GM12878 (cell line): ENCODE results near the gene MRPL49. TPM values are rescaled to one million over a fixed set of nuclear protein-coding genes. Genes with fewer than 3 reads are reported as not detected.

Experiments used
- ATAC-seq: fragments of 200-7000 bp; cut with Tn5 transposase; 3 replicates; pipeline ENCODE4 v1.9.1; 2020; ENCODE audit warnings: mild to moderate bottlenecking, moderate library complexity
- BruUV-seq: library from RNA; stranded (reverse); fragments of 400-500 nt; replicated peaks from 2 replicates; lab custom pipeline; 2021; lab: Mats Ljungman, UMichigan
- CTCF ChIA-PET: fragments of 300-600 bp; sonication (Branson Sonifier 250); formaldehyde crosslinking; extraction: SDS; loops from one replicate; lab custom pipeline; 2021; ENCODE audit warnings: inconsistent platforms; lab: Yijun Ruan, JAX
- POLR2A ChIA-PET: fragments of 350-600 bp; formaldehyde crosslinking; extraction: SDS; loops from one replicate; lab custom pipeline; 2021; ENCODE audit warnings: inconsistent platforms; lab: Charles Lee
- RAD21 ChIA-PET: fragments of 300-600 bp; sonication (Branson Sonifier 250); formaldehyde crosslinking; loops from one replicate; lab custom pipeline; 2023; ENCODE audit warnings: antibody characterized with exemption; ENCODE audit not compliant: unreplicated experiment; lab: Charles Lee
- SMC1A ChIA-PET: fragments of 300-600 bp; sonication (Branson Sonifier 250); formaldehyde crosslinking; loops from one replicate; lab custom pipeline; 2023; ENCODE audit not compliant: unreplicated experiment, uncharacterized antibody; lab: Charles Lee
- DNase-seq: peaks from one replicate; pipeline ENCODE4 v3.0.0-alpha.2; 2011; ENCODE audit warnings: low read depth, low spot score
- FAIRE-seq: peaks from 3 replicates; lab custom pipeline; 2011; peaks lifted over from hg19 to GRCh38; lab: Jason Lieb, UNC
- H2AFZ ChIP-seq: 2 replicates; pipeline ENCODE4 v1.6.0; 2011; ENCODE audit warnings: low read depth, low read length, control low read depth; ENCODE audit not compliant: control insufficient read depth
- H3K27ac ChIP-seq: 2 replicates; pipeline ENCODE4 v1.5.1; 2011; ENCODE audit warnings: control low read depth; ENCODE audit not compliant: control insufficient read depth, insufficient read depth
- H3K27me3 ChIP-seq, 2 experiments: replicated peaks in 1 of 2; 2 replicates each; pipeline versions ENCODE4 v1.6.0 to v1.6.1; 2011; ENCODE audit warnings: low read length in 1 of 2; ENCODE audit not compliant: control insufficient read depth in 2 of 2, insufficient read depth in 2 of 2
- H3K36me3 ChIP-seq, 2 experiments: 2 replicates each; pipeline ENCODE4 v1.5.1; 2011; ENCODE audit warnings: low read length in 1 of 2; ENCODE audit not compliant: control insufficient read depth in 2 of 2, insufficient read depth in 2 of 2
- H3K4me1 ChIP-seq: 2 replicates; pipeline ENCODE4 v1.6.1; 2011; ENCODE audit warnings: mild to moderate bottlenecking, low read length, moderate library complexity, mixed read lengths; ENCODE audit not compliant: control insufficient read depth, insufficient read depth
- H3K4me2 ChIP-seq: 2 replicates; pipeline ENCODE4 v1.6.0; 2011; ENCODE audit warnings: control low read depth; ENCODE audit not compliant: control insufficient read depth, insufficient read depth
- H3K4me3 ChIP-seq: fragments of 200-600 bp; sonication (generic); 2 replicates; pipeline ENCODE4 v1.5.1; 2016
- H3K79me2 ChIP-seq: 2 replicates; pipeline ENCODE4 v1.6.0; 2011; ENCODE audit warnings: low read length; ENCODE audit not compliant: control insufficient read depth, insufficient read depth
- H3K9ac ChIP-seq: 2 replicates; pipeline ENCODE4 v1.8.0; 2011; ENCODE audit warnings: low read length, control low read depth, mixed read lengths; ENCODE audit not compliant: control insufficient read depth, insufficient read depth
- H3K9me3 ChIP-seq: replicated peaks from 3 replicates; pipeline ENCODE4 v1.5.1; 2011; ENCODE audit warnings: mild to moderate bottlenecking, low read length; ENCODE audit not compliant: control insufficient read depth, insufficient read depth
- H4K20me1 ChIP-seq: 2 replicates; pipeline ENCODE4 v1.6.0; 2011; ENCODE audit not compliant: control insufficient read depth, insufficient read depth
- IRF4 ChIP-seq: IDR thresholded peaks from 2 replicates; pipeline ENCODE4 v1.6.1; 2011; ENCODE audit warnings: low read depth, low read length
- MEF2B ChIP-seq: fragments of 450-650 bp; IDR thresholded peaks from 2 replicates; pipeline ENCODE4 v1.6.1; 2018; ENCODE audit warnings: mild to moderate bottlenecking, moderate library complexity; ENCODE audit not compliant: partially characterized antibody, poor library complexity, severe bottlenecking
- NBN ChIP-seq: fragments of 450-650 bp; IDR thresholded peaks from 2 replicates; pipeline ENCODE4 v1.6.1; 2016
- NR2C2 ChIP-seq: IDR thresholded peaks from 2 replicates; pipeline ENCODE4 v1.6.1; 2011; ENCODE audit warnings: borderline replicate concordance, low read depth; ENCODE audit not compliant: control insufficient read depth, insufficient read length
- POLR2A ChIP-seq: IDR thresholded peaks from 2 replicates; pipeline ENCODE4 v1.6.1; 2011; ENCODE audit warnings: low read depth, mild to moderate bottlenecking, low read length
- POLR2AphosphoS2 ChIP-seq: IDR thresholded peaks from 2 replicates; pipeline ENCODE4 v1.6.1; 2011; ENCODE audit warnings: low read depth, mild to moderate bottlenecking, low read length, improper control_type of control experiment, moderate library complexity
- POLR2AphosphoS5 ChIP-seq: IDR thresholded peaks from 2 replicates; pipeline ENCODE4 v1.6.1; 2011; ENCODE audit warnings: mild to moderate bottlenecking, low read length, inconsistent platforms
- ZNF384 ChIP-seq: IDR thresholded peaks from 2 replicates; pipeline ENCODE4 v1.6.1; 2012; ENCODE audit warnings: low read depth, mild to moderate bottlenecking, low read length, improper control_type of control experiment, borderline replicate concordance
- WGBS: methylation state at CpG from one replicate; pipeline ENCODE4 v1.1.6; 2016; ENCODE audit warnings: low lambda C conversion rate; ENCODE audit not compliant: insufficient replicate concordance, insufficient coverage; ENCODE audit errors: missing lambda C conversion rate; 5-methylcytosine and 5-hydroxymethylcytosine counted together
- in situ Hi-C: fragments of 300-500 bp; cut with MboI; formaldehyde crosslinking; loops from 9 replicates; pipeline ENCODE4 v1.14.3; 2018; ENCODE audit warnings: mixed read lengths
- intact Hi-C: fragments of 100-400 bp; cut with micrococcal nuclease; formaldehyde crosslinking; loops from one replicate; pipeline ENCODE4 v1.14.2; 2022; ENCODE audit not compliant: unreplicated experiment
- polyA plus RNA-seq, 11 experiments: library from polyadenylated mRNA; depleted of rRNA in 4 of 11; unstranded in 6 of 11; stranded (reverse) in 5 of 11; fragments of >200 nt; fragmentation: Nextera tagmentation in 4 of 11; fragmentation: Illumina TruSeq in 1 of 11; extraction: Ambion mirVana in 4 of 11; extraction: Trizol in 1 of 11; gene quantifications; 1 replicate in 1 of 11; 2 replicates in 10 of 11; pipeline versions ENCODE4 v1.2.1 to v1.2.3, GENCODE V29; 2011 to 2016; ENCODE audit warnings: inconsistent platforms in 2 of 11, missing spikeins in 2 of 11, low read depth in 1 of 11
- total RNA-seq, 4 experiments: library from RNA; depleted of rRNA in 3 of 4; stranded (reverse); fragments of >200 nt in 3 of 4; fragmentation: Illumina TruSeq in 1 of 4; extraction: Trizol in 1 of 4; gene quantifications; 2 replicates each; pipeline versions ENCODE4 v1.2.1 to v1.2.3, GENCODE V29; 2013 to 2021
- TF ChIP-seq, protein P1 (sequence below), 3 experiments: IDR thresholded peaks in 2 of 3; conservative IDR thresholded peaks in 1 of 3; 2 replicates each; pipeline ENCODE4 v1.5.1; 2011; ENCODE audit warnings: low read depth in 3 of 3, low read length in 3 of 3, mild to moderate bottlenecking in 3 of 3, control low read depth in 2 of 3, moderate library complexity in 2 of 3, inconsistent platforms in 1 of 3, mixed read lengths in 1 of 3; ENCODE audit not compliant: control insufficient read depth in 2 of 3, insufficient read depth in 1 of 3; ENCODE audit errors: extremely low read depth in 1 of 3

The MRPL49 gene
- total and polyA plus RNA-seq, 10 of the 15 experiments (the other 5 are each of a cell fraction or from before 2014, with no cell fraction given): 42.0 to 116 (median 71.7) TPM

DNA sequence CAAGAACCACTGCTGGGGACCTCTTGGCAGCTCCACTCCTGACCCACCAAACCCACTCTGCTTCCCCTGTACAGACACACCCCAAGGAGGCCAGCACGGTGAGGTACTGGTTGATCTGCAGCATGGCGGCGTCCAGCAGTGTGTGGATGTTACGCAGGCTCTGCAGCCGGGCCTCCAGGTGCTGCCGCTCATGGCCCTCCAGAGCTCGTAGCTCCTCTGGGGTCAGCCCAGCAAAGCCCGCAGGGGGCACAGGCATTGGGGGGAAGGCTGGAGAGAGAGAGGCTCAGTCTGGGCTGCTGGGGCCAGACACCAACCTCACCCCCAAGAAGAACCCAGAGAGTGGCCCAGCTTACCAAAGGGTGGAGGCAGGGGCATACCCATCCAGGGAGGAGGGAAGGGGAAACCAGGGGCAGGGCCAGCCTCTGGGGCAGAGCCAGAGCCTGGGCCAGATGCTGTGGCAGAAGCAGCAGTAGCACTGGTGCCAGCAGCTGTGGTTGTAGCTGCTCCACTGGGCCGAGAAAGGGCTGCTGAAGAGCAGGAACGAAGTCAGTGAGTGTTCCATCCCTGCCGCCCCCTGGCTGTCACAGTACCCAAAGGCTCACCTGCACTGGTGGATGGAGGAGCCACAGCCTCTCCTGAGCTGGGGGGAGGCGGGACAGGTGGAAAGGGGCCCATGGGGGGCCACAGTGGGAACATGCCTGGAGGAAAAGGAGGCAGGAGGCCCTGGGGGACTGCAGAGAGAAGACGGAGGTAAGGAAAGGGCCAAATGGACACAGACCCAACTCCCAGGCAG, 7.7 kb downstream of the MRPL49 start:
- Histone ChIP-seq H3K79me2 (peaks cover 38% of the 10 kb centered on the region), H2AFZ (no peak overlapping the region), H3K9me3 (no peaks in the 10 kb centered on the region), H3K4me1 (peaks cover 18% of the 10 kb centered on the region), H4K20me1 (0 out of 2 replicates have a peak, but pooled peaks cover 4% of the 10 kb centered on the region), H3K27ac (no peak overlapping the region), H3K27me3 (no peaks in the 10 kb centered on the region), H3K4me2 (no peak overlapping the region), H3K9ac (no peak overlapping the region), H3K36me3 (peaks cover 29 to 42% of the 10 kb centered on the region in 2 experiments), H3K4me3 (no peak overlapping the region)
- SMC1A ChIA-PET: no interaction called here
- DNase-seq (no peak), FAIRE-seq (no peak), ATAC-seq (no peak)
- WGBS: 75% methylated on average over 13 of the region's 13 CpGs
- BruUV-seq: no TSS peak
- POLR2A ChIA-PET: interaction anchor here (1.2 to 1.4 kb wide), 2 partner anchors 8 to 9 kb away, joined by 3 to 6 read pairs; partner anchors contain the start of genes FAU and MRPL49
- intact Hi-C loops (loop anchor here (5.0 to 10.0 kb wide), 2 partner anchors 52 to 125 kb away; partner anchors contain the start of gene CAPN1), in situ Hi-C loops (no loop called here)
- RAD21 ChIA-PET: interaction anchor here (1.7 to 2.4 kb wide), 2 partner anchors 8 to 12 kb away, joined by 5 to 9 read pairs; partner anchors contain the start of genes FAU, MRPL49 and ZNHIT2
- TF ChIP-seq IRF4 (no peak), NR2C2 (no peak), POLR2A (peak; percentile 59), MEF2B (no peak), POLR2AphosphoS2 (0 out of 2 replicates have a peak, but pooled peaks have one; percentile 29), NBN (no peak), ZNF384 (no peak), POLR2AphosphoS5 (0 out of 2 replicates have a peak, but pooled peaks have one; percentile 35)
- TF ChIP-seq, protein P1, sequence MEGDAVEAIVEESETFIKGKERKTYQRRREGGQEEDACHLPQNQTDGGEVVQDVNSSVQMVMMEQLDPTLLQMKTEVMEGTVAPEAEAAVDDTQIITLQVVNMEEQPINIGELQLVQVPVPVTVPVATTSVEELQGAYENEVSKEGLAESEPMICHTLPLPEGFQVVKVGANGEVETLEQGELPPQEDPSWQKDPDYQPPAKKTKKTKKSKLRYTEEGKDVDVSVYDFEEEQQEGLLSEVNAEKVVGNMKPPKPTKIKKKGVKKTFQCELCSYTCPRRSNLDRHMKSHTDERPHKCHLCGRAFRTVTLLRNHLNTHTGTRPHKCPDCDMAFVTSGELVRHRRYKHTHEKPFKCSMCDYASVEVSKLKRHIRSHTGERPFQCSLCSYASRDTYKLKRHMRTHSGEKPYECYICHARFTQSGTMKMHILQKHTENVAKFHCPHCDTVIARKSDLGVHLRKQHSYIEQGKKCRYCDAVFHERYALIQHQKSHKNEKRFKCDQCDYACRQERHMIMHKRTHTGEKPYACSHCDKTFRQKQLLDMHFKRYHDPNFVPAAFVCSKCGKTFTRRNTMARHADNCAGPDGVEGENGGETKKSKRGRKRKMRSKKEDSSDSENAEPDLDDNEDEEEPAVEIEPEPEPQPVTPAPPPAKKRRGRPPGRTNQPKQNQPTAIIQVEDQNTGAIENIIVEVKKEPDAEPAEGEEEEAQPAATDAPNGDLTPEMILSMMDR (IDR thresholded peaks at IDR 0.05 in 2 of 3, conservative IDR thresholded peaks at IDR 0.05 in 1 of 3; ENCODE audit: control insufficient read depth in 2 of 3, extremely low read depth in 1 of 3, insufficient read depth in 1 of 3, low read depth in 3 of 3, low read length in 3 of 3): 0 out of 6 replicates have a peak, but pooled peaks of 2 of the 3 experiments have one; percentile 0 to 18
- CTCF ChIA-PET: interaction anchor here (2.2 to 6.7 kb wide), 2 partner anchors 9 to 12 kb away, joined by 12 to 40 read pairs; partner anchors contain the start of genes FAU, MRPL49 and ZNHIT2
